Retina (tissue), 1 donor: ENCODE results near the gene SLC9A4.

ENCODE experiments used
- DNase-seq: peaks from one replicate; pipeline ENCODE4 v3.0.0-alpha.2; 2016

The SLC9A4 gene

GRCh38 chr2:102473020-102473419, at the start of gene SLC9A4:
TSS of gene SLC9A4 (plus strand) at chr2:102473226. CDS start at chr2:102473760, 534 bp downstream.
- peak; percentile 44 for DNase-seq

- DNase-seq = no peak
Measured at GRCh38 chr2:102423368-102423767, 49.7 kb upstream of the SLC9A4 start.

- DNase-seq = no peak
Measured at GRCh38 chr2:102424754-102425153, 48.3 kb upstream of the SLC9A4 start.

- DNase-seq = no peak
Measured at GRCh38 chr2:102425441-102426132, 47.4 kb upstream of the SLC9A4 start.

- no peak for DNase-seq
Measured at GRCh38 chr2:102427249-102427648, 45.8 kb upstream of the SLC9A4 start.

- DNase-seq = no peak
Measured at GRCh38 chr2:102428573-102428972, 44.5 kb upstream of the SLC9A4 start.

GRCh38 chr2:102432386-102432785, 40.6 kb upstream of the SLC9A4 start:
- no peak for DNase-seq

- DNase-seq = no peak
Measured at GRCh38 chr2:102433973-102434654, 38.9 kb upstream of the SLC9A4 start.

- no peak for DNase-seq
Measured at GRCh38 chr2:102434655-102435381, 38.2 kb upstream of the SLC9A4 start.

- DNase-seq = no peak
Measured at GRCh38 chr2:102435741-102436140, 37.3 kb upstream of the SLC9A4 start.

GRCh38 chr2:102436323-102436722, 36.7 kb upstream of the SLC9A4 start:
- DNase-seq = no peak

GRCh38 chr2:102437122-102437521, 35.9 kb upstream of the SLC9A4 start:
- DNase-seq = no peak

GRCh38 chr2:102438111-102438510, 34.9 kb upstream of the SLC9A4 start:
- DNase-seq = no peak

- DNase-seq = no peak
Measured at GRCh38 chr2:102438578-102438977, 34.4 kb upstream of the SLC9A4 start.

GRCh38 chr2:102439065-102439695, 33.8 kb upstream of the SLC9A4 start:
- DNase-seq = no peak

- DNase-seq = peak; percentile 32
Measured at GRCh38 chr2:102442967-102443828, 29.8 kb upstream of the SLC9A4 start.

- no peak for DNase-seq
Measured at GRCh38 chr2:102444233-102444632, 28.8 kb upstream of the SLC9A4 start.

- DNase-seq = no peak
Measured at GRCh38 chr2:102446936-102447335, 26.1 kb upstream of the SLC9A4 start.

GRCh38 chr2:102449370-102449974, 23.6 kb upstream of the SLC9A4 start:
- DNase-seq = peak; percentile 32

GRCh38 chr2:102451968-102452367, 21.1 kb upstream of the SLC9A4 start:
- no peak for DNase-seq

GRCh38 chr2:102453501-102453900, 19.5 kb upstream of the SLC9A4 start:
- DNase-seq = no peak
